H9 (cell line): ENCODE results near the gene LRP1. TPM values are rescaled to one million over a fixed set of nuclear protein-coding genes. Genes with fewer than 3 reads are reported as not detected.

Source experiments
- DNase-seq: peaks from one replicate; pipeline ENCODE4 v3.0.0-alpha.2; 2017
- H2AFZ ChIP-seq: one replicate; pipeline ENCODE4 v1.6.1; 2013; ENCODE audit warnings: mild to moderate bottlenecking, low read length, control low read depth, moderate library complexity
- H2AK5ac ChIP-seq: 2 replicates; pipeline ENCODE4 v1.6.1; 2013; ENCODE audit warnings: low read length, control low read depth, mixed read lengths; ENCODE audit not compliant: insufficient read length
- H2BK120ac ChIP-seq: one replicate; pipeline ENCODE4 v1.6.1; 2013; ENCODE audit warnings: low read depth, mild to moderate bottlenecking, low read length, control low read depth, inconsistent platforms; ENCODE audit not compliant: poor library complexity, severe bottlenecking
- H2BK12ac ChIP-seq: 2 replicates; pipeline ENCODE4 v1.6.1; 2013; ENCODE audit warnings: low read length, control low read depth, mixed read lengths, low read depth; ENCODE audit not compliant: insufficient read length
- H2BK15ac ChIP-seq: 2 replicates; pipeline ENCODE4 v1.6.1; 2013; ENCODE audit warnings: low read depth, low read length, control low read depth
- H2BK20ac ChIP-seq: one replicate; pipeline ENCODE4 v1.6.1; 2013; ENCODE audit warnings: low read depth, mild to moderate bottlenecking, low read length, control low read depth, inconsistent platforms; ENCODE audit not compliant: poor library complexity, severe bottlenecking
- H2BK5ac ChIP-seq: 2 replicates; pipeline ENCODE4 v1.6.1; 2013; ENCODE audit warnings: low read length, control low read depth, mixed read lengths; ENCODE audit not compliant: insufficient read length
- H3K14ac ChIP-seq: 2 replicates; pipeline ENCODE4 v1.6.1; 2013; ENCODE audit warnings: low read length, control low read depth; ENCODE audit not compliant: insufficient read depth
- H3K18ac ChIP-seq: 2 replicates; pipeline ENCODE4 v1.6.1; 2013; ENCODE audit warnings: low read depth, mild to moderate bottlenecking, mixed read lengths, low read length, control low read depth; ENCODE audit not compliant: insufficient read length
- H3K23ac ChIP-seq: 2 replicates; pipeline ENCODE4 v1.6.1; 2013; ENCODE audit warnings: low read length, control low read depth, mixed read lengths, low read depth; ENCODE audit not compliant: insufficient read length
- H3K23me2 ChIP-seq: 2 replicates; pipeline ENCODE4 v1.6.1; 2013; ENCODE audit warnings: low read depth, mild to moderate bottlenecking, mixed read lengths, low read length, control low read depth; ENCODE audit not compliant: insufficient read length, poor library complexity, severe bottlenecking
- H3K27ac ChIP-seq: 2 replicates; pipeline ENCODE4 v1.5.1; 2013; ENCODE audit warnings: low read length, control low read depth, mixed read lengths, low read depth; ENCODE audit not compliant: insufficient read length
- H3K27me3 ChIP-seq: 2 replicates; pipeline ENCODE4 v1.6.1; 2013; ENCODE audit warnings: low read length, control low read depth, inconsistent platforms; ENCODE audit not compliant: insufficient read depth
- H3K4ac ChIP-seq: 2 replicates; pipeline ENCODE4 v1.6.1; 2013; ENCODE audit warnings: low read depth, mild to moderate bottlenecking, control low read depth, inconsistent platforms, low read length, moderate library complexity
- H3K4me1 ChIP-seq: 2 replicates; pipeline ENCODE4 v1.6.1; 2013; ENCODE audit warnings: low read length, control low read depth, inconsistent platforms; ENCODE audit not compliant: insufficient read depth
- H3K4me2 ChIP-seq: 2 replicates; pipeline ENCODE4 v1.6.1; 2013; ENCODE audit warnings: low read length, control low read depth, mixed read lengths; ENCODE audit not compliant: insufficient read length, insufficient read depth
- H3K56ac ChIP-seq: 2 replicates; pipeline ENCODE4 v1.6.1; 2013; ENCODE audit warnings: low read depth, mild to moderate bottlenecking, mixed read lengths, low read length, control low read depth; ENCODE audit not compliant: insufficient read length
- H3K79me1 ChIP-seq: 2 replicates; pipeline ENCODE4 v1.6.1; 2013; ENCODE audit warnings: low read depth, mild to moderate bottlenecking, moderate library complexity, low read length, control low read depth, inconsistent platforms; ENCODE audit not compliant: insufficient read depth, poor library complexity, severe bottlenecking
- H3K79me2 ChIP-seq: 2 replicates; pipeline ENCODE4 v1.6.1; 2013; ENCODE audit warnings: low read length, control low read depth, inconsistent platforms; ENCODE audit not compliant: insufficient read depth
- H3K9ac ChIP-seq: 2 replicates; pipeline ENCODE4 v1.6.1; 2013; ENCODE audit warnings: low read length, control low read depth, mixed read lengths; ENCODE audit not compliant: insufficient read length; ENCODE audit errors: extremely low read depth
- H3K9me3 ChIP-seq: one replicate; pipeline ENCODE4 v1.6.1; 2013; ENCODE audit warnings: low read depth, low read length, inconsistent platforms; ENCODE audit not compliant: control insufficient read depth
- H3T11ph ChIP-seq: one replicate; pipeline ENCODE4 v1.6.1; 2013; ENCODE audit warnings: mild to moderate bottlenecking, low read length, control low read depth, inconsistent platforms
- H4K20me1 ChIP-seq: one replicate; pipeline ENCODE4 v1.6.1; 2013; ENCODE audit not compliant: control insufficient read depth, insufficient read length, insufficient read depth
- H4K5ac ChIP-seq: 2 replicates; pipeline ENCODE4 v1.6.1; 2013; ENCODE audit warnings: low read depth, mild to moderate bottlenecking, mixed read lengths, low read length, control low read depth; ENCODE audit not compliant: insufficient read length
- H4K8ac ChIP-seq: replicated peaks from 2 replicates; pipeline ENCODE4 v1.6.1; 2013; ENCODE audit warnings: low read length, control low read depth, mixed read lengths, low read depth; ENCODE audit not compliant: insufficient read length
- H4K91ac ChIP-seq: 2 replicates; pipeline ENCODE4 v1.6.1; 2013; ENCODE audit warnings: low read depth, mild to moderate bottlenecking, moderate library complexity, mixed read lengths, low read length, control low read depth; ENCODE audit not compliant: insufficient read length
- H3K27ac Mint-ChIP-seq, 3 experiments: 2 replicates in 2 of 3; 3 replicates in 1 of 3; pipeline ENCODE4 v1.8.0; 2020 to 2021; ENCODE audit warnings: mixed read lengths in 3 of 3, mild to moderate bottlenecking in 1 of 3, moderate library complexity in 1 of 3
- H3K27me3 Mint-ChIP-seq: 2 replicates; pipeline ENCODE4 v1.8.0; 2021; ENCODE audit warnings: low read depth, mild to moderate bottlenecking, moderate library complexity, mixed read lengths
- H3K36me3 Mint-ChIP-seq, 3 experiments: 2 replicates in 2 of 3; 3 replicates in 1 of 3; pipeline ENCODE4 v1.8.0; 2020 to 2021; ENCODE audit warnings: low read depth in 3 of 3, mixed read lengths in 3 of 3; ENCODE audit not compliant: insufficient read depth in 1 of 3
- H3K4me1 Mint-ChIP-seq, 2 experiments: 2 replicates each; pipeline ENCODE4 v1.8.0; 2020; ENCODE audit warnings: mixed read lengths in 2 of 2
- H3K4me3 Mint-ChIP-seq, 2 experiments: 2 replicates in 1 of 2; 3 replicates in 1 of 2; pipeline ENCODE4 v1.8.0; 2020 to 2021; ENCODE audit warnings: mild to moderate bottlenecking in 2 of 2, mixed read lengths in 2 of 2, moderate library complexity in 1 of 2
- H3K9me3 Mint-ChIP-seq, 2 experiments: 2 replicates in 1 of 2; 3 replicates in 1 of 2; pipeline ENCODE4 v1.8.0; 2020; ENCODE audit warnings: mild to moderate bottlenecking in 2 of 2, mixed read lengths in 2 of 2, moderate library complexity in 1 of 2
- WGBS: extraction: QIAGEN DNeasy Blood & Tissue Kit; methylation state at CpG from one replicate; pipeline ENCODE4 v1.1.7; 2013; ENCODE audit warnings: missing lambda C conversion rate, low lambda C conversion rate, mixed read lengths; ENCODE audit not compliant: insufficient read length; ENCODE audit errors: extremely low coverage; 5-methylcytosine and 5-hydroxymethylcytosine counted together
- total RNA-seq: library from RNA; stranded (reverse); gene quantifications from 2 replicates; pipeline ENCODE4 v1.2.1, GENCODE V29; 2021
- TF ChIP-seq, protein P1 (sequence below): fragments of 200-600 bp; sonication (generic); conservative IDR thresholded peaks from 3 replicates; pipeline ENCODE4 v1.8.0; 2021; ENCODE audit warnings: antibody characterized with exemption, mild to moderate bottlenecking

Gene LRP1
- total RNA-seq, 1 experiment from 2014 or later, result 115 TPM

DNA sequence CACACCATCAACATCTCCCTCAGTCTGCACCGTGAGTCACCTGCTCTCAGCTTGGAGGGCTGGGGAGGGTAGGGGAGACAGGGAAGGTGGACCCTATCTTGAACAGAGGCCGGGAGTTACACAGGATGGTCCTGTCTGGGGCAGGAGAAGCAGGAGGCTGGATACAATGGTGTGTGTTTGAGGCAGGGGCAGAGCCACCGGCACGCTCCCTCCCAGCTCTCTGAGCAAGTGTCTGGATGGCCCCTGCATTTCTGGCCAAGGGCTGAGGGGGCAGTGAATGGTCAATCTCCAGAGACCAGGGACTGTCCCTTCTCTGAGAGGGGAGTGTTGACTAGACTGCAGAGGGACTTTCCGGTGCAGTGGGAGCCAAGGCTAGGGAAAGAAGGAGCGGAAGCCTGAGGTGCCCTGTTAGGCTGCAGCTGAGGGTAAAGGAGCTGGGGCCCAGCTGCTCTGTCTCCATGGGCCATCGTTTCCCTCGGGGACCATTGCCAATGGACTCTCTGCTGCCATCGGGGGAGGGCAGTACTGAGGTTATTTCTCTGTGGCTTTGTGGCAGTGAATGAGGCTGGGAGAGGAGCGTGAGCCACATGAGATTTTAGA, 17.3 kb downstream of the LRP1 start:
- Histone ChIP-seq H4K91ac (no peak overlapping the region), H3K18ac (no peak overlapping the region), H3T11ph (no peak overlapping the region), H2AFZ (no peak overlapping the region), H3K79me2 (no peaks in the 10 kb centered on the region), H2BK120ac (no peak overlapping the region), H3K56ac (no peak overlapping the region), H3K9ac (no peak overlapping the region), H2BK5ac (no peak overlapping the region), H3K14ac (no peak overlapping the region), H2BK20ac (no peak overlapping the region), H3K27ac (no peak overlapping the region), H2BK12ac (no peak overlapping the region), H3K4me2 (no peak overlapping the region), H2AK5ac (no peak overlapping the region), H3K23me2 (no peaks in the 10 kb centered on the region), H2BK15ac (no peak overlapping the region), H4K8ac (no peak overlapping the region), H3K9me3 (no peaks in the 10 kb centered on the region), H3K79me1 (no peaks in the 10 kb centered on the region), H4K5ac (no peak overlapping the region), H3K23ac (no peak overlapping the region), H3K4ac (no peak overlapping the region), H3K4me1 (no peaks in the 10 kb centered on the region), H4K20me1 (no peaks in the 10 kb centered on the region), H3K27me3 (no peaks in the 10 kb centered on the region)
- Mint-ChIP-seq H3K36me3 (peaks cover 36 to 96% (median 92%) of the 10 kb centered on the region in 3 experiments; a peak in 6 of 7 replicates), H3K9me3 (no peaks in the 10 kb centered on the region), H3K27ac (peak overlapping the region in 1 of 3 experiments; percentile 18; a peak in 1 of 7 replicates), H3K27me3 (no peaks in the 10 kb centered on the region), H3K4me1 (peaks cover 16 to 33% of the 10 kb centered on the region in 2 experiments), H3K4me3 (no peak overlapping the region; a peak in 2 of 5 replicates)
- no CpG with 5 or more reads among the region's 10 CpGs for WGBS
- TF ChIP-seq, protein P1, sequence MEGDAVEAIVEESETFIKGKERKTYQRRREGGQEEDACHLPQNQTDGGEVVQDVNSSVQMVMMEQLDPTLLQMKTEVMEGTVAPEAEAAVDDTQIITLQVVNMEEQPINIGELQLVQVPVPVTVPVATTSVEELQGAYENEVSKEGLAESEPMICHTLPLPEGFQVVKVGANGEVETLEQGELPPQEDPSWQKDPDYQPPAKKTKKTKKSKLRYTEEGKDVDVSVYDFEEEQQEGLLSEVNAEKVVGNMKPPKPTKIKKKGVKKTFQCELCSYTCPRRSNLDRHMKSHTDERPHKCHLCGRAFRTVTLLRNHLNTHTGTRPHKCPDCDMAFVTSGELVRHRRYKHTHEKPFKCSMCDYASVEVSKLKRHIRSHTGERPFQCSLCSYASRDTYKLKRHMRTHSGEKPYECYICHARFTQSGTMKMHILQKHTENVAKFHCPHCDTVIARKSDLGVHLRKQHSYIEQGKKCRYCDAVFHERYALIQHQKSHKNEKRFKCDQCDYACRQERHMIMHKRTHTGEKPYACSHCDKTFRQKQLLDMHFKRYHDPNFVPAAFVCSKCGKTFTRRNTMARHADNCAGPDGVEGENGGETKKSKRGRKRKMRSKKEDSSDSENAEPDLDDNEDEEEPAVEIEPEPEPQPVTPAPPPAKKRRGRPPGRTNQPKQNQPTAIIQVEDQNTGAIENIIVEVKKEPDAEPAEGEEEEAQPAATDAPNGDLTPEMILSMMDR, result no peak
- DNase-seq, result no peak
